ENCODE measurements around the gene MYO5C. TPM values are rescaled to one million over a fixed set of nuclear protein-coding genes. Genes with fewer than 3 reads are reported as not detected.

MYO5C gene
- total and polyA plus RNA-seq, 5 donors from 2014 or later = 0.60 to 4.1 (median 1.5) TPM

DNA sequence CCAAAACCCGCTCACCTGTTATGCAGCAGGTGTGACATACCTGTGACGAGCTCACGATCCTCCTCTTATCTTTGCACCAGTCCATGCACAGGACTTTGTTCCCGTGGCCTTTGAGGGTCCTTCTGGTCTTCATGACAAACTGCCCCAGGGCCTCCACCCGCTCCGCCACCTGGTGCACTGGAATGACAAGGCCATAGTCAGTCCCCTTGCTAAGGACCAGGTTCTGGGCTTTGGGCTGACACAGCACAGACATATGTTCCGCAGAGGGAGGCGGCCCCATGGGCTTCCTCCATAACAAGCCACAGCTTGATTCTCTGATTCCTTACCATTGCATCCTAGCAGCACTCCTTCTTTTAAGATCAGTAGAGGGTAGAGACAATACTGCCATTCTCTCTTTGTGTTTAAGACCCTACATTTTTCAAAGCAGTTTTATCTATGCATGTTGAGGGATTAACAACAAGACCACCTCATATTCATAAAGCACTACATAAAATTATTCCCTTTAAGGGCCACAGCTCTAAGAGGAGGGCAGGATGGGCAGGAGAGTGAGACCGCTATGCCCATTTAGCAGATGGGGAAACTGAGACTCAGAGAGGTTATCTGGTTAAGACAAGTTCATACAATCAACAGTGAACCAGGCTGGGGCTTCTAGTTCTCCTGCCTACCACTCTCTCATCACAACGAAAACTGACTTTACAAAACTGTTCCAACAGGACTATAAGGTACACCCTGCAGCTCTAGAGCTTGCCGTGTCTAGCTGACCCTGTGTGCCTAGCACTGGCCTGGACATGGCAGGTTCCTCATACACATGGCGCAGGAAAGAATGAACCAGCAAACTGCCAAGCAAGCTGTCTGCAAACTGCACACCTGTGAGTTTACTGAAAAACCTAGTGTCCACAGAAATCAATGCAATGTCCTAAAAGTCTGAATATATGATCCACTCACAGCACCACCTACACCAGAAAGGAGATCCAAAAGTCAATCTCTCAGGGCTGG, 141.4 kb downstream of the MYO5C start:
- H3K9me3 ChIP-seq (ENCODE audit: control insufficient read depth in 2 of 2, low read length in 2 of 2) = no peaks in the 10 kb centered on the region
- peaks cover 46% of the 10 kb centered on the region for H3K36me3 ChIP-seq (ENCODE audit: control insufficient read depth, insufficient read depth, low read length)
- no peaks in the 10 kb centered on the region for H3K4me1 ChIP-seq (ENCODE audit: control insufficient read depth, insufficient read depth, low read length, poor library complexity, severe bottlenecking)
- DNase-seq (no peak), ATAC-seq (ENCODE audit: low read depth in 2 of 2) (no peak)
- no peaks in the 10 kb centered on the region for H3K9me3 Mint-ChIP-seq
- no peak overlapping the region for H3K27ac ChIP-seq (ENCODE audit: insufficient read depth, low read length, poor library complexity, severe bottlenecking)
- no peaks in the 10 kb centered on the region for H3K27me3 ChIP-seq (ENCODE audit: control insufficient read depth, insufficient read depth, low read length)
- H3K27ac Mint-ChIP-seq = peak overlapping the region in 1 of 3 donors; percentile 8
- H3K4me3 Mint-ChIP-seq = no peak overlapping the region
- H3K36me3 Mint-ChIP-seq = peaks cover 46% of the 10 kb centered on the region
- no peaks in the 10 kb centered on the region for H3K27me3 Mint-ChIP-seq
- peaks cover 0 to 11% (median 7%) of the 10 kb centered on the region in 4 donors for H3K4me1 Mint-ChIP-seq
- H3K4me3 ChIP-seq (ENCODE audit: low read depth, low read length) = no peak overlapping the region

DNA sequence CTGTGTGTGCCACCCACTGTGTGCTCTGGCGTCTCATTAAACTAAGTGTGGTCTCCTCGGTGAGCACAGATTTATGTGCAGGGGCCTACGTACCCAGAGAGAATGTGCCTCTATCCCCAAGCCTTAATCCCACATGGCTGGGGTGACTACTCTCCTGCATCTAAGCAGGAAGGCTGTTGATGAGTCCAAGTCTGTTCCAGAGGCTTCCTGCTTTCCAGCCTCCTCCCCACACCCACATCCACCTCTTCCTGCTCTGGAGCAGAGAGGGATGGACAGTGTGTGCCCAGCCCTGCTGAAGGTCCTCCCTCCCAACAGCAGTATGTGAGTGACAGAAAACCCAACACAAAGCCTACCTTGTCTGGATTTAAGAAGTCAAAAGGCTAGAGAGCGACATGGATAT, 144.3 kb downstream of the MYO5C start:
- Histone ChIP-seq H3K4me3 (ENCODE audit: low read depth, low read length) (no peak overlapping the region), H3K27me3 (ENCODE audit: control insufficient read depth, insufficient read depth, low read length) (no peaks in the 10 kb centered on the region), H3K4me1 (ENCODE audit: control insufficient read depth, insufficient read depth, low read length, poor library complexity, severe bottlenecking) (no peaks in the 10 kb centered on the region), H3K36me3 (ENCODE audit: control insufficient read depth, insufficient read depth, low read length) (peaks cover 62% of the 10 kb centered on the region), H3K27ac (ENCODE audit: insufficient read depth, low read length, poor library complexity, severe bottlenecking) (no peak overlapping the region), H3K9me3 (ENCODE audit: control insufficient read depth in 2 of 2, low read length in 2 of 2) (no peaks in the 10 kb centered on the region)
- no peaks in the 10 kb centered on the region for H3K27me3 Mint-ChIP-seq
- no peak for DNase-seq
- H3K4me3 Mint-ChIP-seq = no peak overlapping the region
- H3K9me3 Mint-ChIP-seq = no peaks in the 10 kb centered on the region
- no peak overlapping the region for H3K27ac Mint-ChIP-seq
- H3K4me1 Mint-ChIP-seq = peaks cover 0 to 7% (median 4%) of the 10 kb centered on the region in 4 donors
- ATAC-seq (ENCODE audit: low read depth in 2 of 2) = no peak
- H3K36me3 Mint-ChIP-seq = peaks cover 45% of the 10 kb centered on the region

DNA sequence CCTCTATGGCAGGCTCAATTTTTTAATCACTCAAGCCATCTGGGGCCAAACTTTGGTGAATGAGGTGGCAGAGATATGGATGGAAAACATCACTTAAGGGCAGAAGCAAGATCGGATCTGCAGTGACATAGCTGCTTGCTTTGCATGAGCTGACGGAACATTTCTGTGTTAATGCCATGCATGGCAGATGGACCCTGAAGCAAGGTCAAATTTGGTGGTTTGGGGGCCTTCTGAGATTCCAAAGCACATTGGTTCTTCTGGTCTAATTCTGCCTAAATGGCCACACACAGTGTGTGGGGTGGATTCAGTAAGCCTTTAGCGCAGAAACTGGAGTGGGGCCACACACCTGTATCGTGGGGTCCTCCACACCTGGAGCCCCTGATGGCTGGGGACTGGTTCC, 144.7 kb downstream of the MYO5C start:
- no peaks in the 10 kb centered on the region for H3K9me3 Mint-ChIP-seq
- H3K27me3 Mint-ChIP-seq = no peaks in the 10 kb centered on the region
- ATAC-seq (ENCODE audit: low read depth in 2 of 2) (no peak), DNase-seq (no peak)
- H3K4me1 Mint-ChIP-seq = peaks cover 0 to 4% (median 2%) of the 10 kb centered on the region in 4 donors
- H3K27me3 ChIP-seq (ENCODE audit: control insufficient read depth, insufficient read depth, low read length) = no peaks in the 10 kb centered on the region
- no peaks in the 10 kb centered on the region for H3K9me3 ChIP-seq (ENCODE audit: control insufficient read depth in 2 of 2, low read length in 2 of 2)
- H3K36me3 ChIP-seq (ENCODE audit: control insufficient read depth, insufficient read depth, low read length) = peaks cover 65% of the 10 kb centered on the region
- H3K4me3 ChIP-seq (ENCODE audit: low read depth, low read length) = no peak overlapping the region
- H3K36me3 Mint-ChIP-seq = peaks cover 47% of the 10 kb centered on the region
- no peak overlapping the region for H3K27ac Mint-ChIP-seq
- H3K27ac ChIP-seq (ENCODE audit: insufficient read depth, low read length, poor library complexity, severe bottlenecking) = no peak overlapping the region
- H3K4me1 ChIP-seq (ENCODE audit: control insufficient read depth, insufficient read depth, low read length, poor library complexity, severe bottlenecking) = no peaks in the 10 kb centered on the region
- no peak overlapping the region for H3K4me3 Mint-ChIP-seq

DNA sequence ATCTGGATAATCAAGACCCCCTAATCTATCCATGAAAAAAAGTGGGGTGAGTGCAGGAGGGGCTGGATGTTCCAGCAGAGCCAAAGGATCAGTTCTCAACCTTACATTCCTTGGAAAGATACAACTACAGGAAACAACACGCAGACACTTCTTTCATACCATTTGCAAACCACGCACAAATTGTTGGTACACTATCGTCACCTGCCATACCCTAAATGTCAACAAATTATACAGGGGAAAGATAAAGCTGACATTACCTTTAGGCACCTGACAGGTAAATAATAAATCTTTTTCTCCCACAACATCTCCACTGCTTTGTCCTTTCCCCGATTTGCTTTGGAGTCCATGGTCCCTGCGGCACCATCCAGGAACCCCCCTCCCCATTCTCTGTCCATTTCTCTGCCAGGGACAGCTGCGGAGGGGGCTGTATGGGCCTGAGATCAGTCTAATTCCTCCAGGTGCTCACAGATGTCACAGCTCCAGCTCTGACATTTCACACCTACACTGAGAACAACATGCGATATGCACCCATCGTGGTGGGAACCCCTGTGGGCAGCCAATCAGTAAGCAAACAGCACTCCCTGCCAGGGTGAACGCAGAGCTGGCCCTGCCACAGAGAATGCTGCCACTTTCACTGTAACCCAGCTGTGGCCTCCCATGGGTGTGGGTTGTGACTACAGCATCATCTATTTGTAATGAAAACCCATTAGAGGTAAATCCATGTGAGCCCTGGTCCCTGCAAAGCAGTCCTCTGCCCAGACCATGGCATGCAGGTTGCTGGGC, 145.4 kb downstream of the MYO5C start:
- DNase-seq (no peak), ATAC-seq (ENCODE audit: low read depth in 2 of 2) (no peak)
- H3K27me3 Mint-ChIP-seq = no peaks in the 10 kb centered on the region
- Histone ChIP-seq H3K27ac (ENCODE audit: insufficient read depth, low read length, poor library complexity, severe bottlenecking) (no peak overlapping the region), H3K27me3 (ENCODE audit: control insufficient read depth, insufficient read depth, low read length) (no peaks in the 10 kb centered on the region), H3K4me1 (ENCODE audit: control insufficient read depth, insufficient read depth, low read length, poor library complexity, severe bottlenecking) (no peaks in the 10 kb centered on the region), H3K9me3 (ENCODE audit: control insufficient read depth in 2 of 2, low read length in 2 of 2) (no peaks in the 10 kb centered on the region), H3K36me3 (ENCODE audit: control insufficient read depth, insufficient read depth, low read length) (peaks cover 65% of the 10 kb centered on the region), H3K4me3 (ENCODE audit: low read depth, low read length) (no peak overlapping the region)
- peaks cover 0 to 3% (median under 1%) of the 10 kb centered on the region in 4 donors for H3K4me1 Mint-ChIP-seq
- H3K27ac Mint-ChIP-seq = peak overlapping the region in 2 of 3 donors; percentile 62 to 64
- H3K9me3 Mint-ChIP-seq = no peaks in the 10 kb centered on the region
- peaks cover 47% of the 10 kb centered on the region for H3K36me3 Mint-ChIP-seq
- no peak overlapping the region for H3K4me3 Mint-ChIP-seq

DNA sequence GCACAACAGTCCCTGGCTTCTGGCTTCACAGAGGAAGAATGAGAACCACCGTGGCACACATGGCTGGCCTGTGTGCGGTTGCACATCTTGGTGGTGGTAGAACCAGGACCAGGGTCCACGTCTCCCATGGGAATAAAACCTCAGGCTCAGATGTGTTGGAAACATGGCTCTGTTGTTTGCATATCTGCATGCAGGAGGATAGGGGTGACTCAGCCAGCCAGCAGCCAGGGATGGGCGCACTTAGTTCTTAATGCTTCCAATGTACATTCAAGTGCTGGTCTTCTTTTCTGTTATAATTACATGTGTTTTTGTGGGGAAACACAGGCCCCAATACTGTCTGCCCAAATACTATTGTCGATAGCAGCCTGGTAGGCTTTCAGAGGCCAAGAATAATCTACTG, 147.2 kb downstream of the MYO5C start:
- Mint-ChIP-seq H3K4me3 (no peak overlapping the region), H3K27ac (peak overlapping the region in 1 of 3 donors; percentile 76), H3K9me3 (no peaks in the 10 kb centered on the region), H3K36me3 (peaks cover 52% of the 10 kb centered on the region), H3K4me1 (no peaks in the 10 kb centered on the region), H3K27me3 (no peaks in the 10 kb centered on the region)
- ATAC-seq (ENCODE audit: low read depth in 2 of 2) (no peak), DNase-seq (no peak)
- Histone ChIP-seq H3K4me1 (ENCODE audit: control insufficient read depth, insufficient read depth, low read length, poor library complexity, severe bottlenecking) (no peaks in the 10 kb centered on the region), H3K36me3 (ENCODE audit: control insufficient read depth, insufficient read depth, low read length) (peaks cover 78% of the 10 kb centered on the region), H3K4me3 (ENCODE audit: low read depth, low read length) (no peak overlapping the region), H3K9me3 (ENCODE audit: control insufficient read depth in 2 of 2, low read length in 2 of 2) (no peaks in the 10 kb centered on the region), H3K27ac (ENCODE audit: insufficient read depth, low read length, poor library complexity, severe bottlenecking) (no peak overlapping the region), H3K27me3 (ENCODE audit: control insufficient read depth, insufficient read depth, low read length) (no peaks in the 10 kb centered on the region)

DNA sequence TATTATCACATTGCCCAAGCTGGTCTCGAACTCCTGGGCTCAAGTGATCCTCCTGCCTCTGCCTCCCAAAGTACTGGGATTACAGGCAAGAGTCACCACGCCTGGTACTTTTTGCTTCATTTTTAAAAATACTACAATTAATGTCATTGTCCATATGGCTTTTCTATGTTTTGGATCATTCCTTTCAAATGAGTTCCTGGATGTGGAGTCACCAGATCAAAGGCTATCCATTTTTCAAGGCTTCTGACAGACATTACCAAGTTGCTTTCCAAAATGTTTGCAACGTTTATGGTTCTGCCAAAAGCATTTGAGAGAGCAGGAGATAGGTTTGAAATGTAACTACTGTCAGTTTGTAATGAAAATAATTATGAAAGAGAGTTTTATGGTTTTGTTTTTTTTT, 148.8 kb downstream of the MYO5C start:
- Mint-ChIP-seq H3K36me3 (peaks cover 48% of the 10 kb centered on the region), H3K27ac (no peak overlapping the region), H3K27me3 (no peaks in the 10 kb centered on the region), H3K4me3 (no peak overlapping the region), H3K4me1 (no peaks in the 10 kb centered on the region), H3K9me3 (no peaks in the 10 kb centered on the region)
- ATAC-seq (ENCODE audit: low read depth in 2 of 2) (no peak), DNase-seq (no peak)
- Histone ChIP-seq H3K4me3 (ENCODE audit: low read depth, low read length) (no peak overlapping the region), H3K9me3 (ENCODE audit: control insufficient read depth in 2 of 2, low read length in 2 of 2) (no peaks in the 10 kb centered on the region), H3K27ac (ENCODE audit: insufficient read depth, low read length, poor library complexity, severe bottlenecking) (no peak overlapping the region), H3K4me1 (ENCODE audit: control insufficient read depth, insufficient read depth, low read length, poor library complexity, severe bottlenecking) (no peaks in the 10 kb centered on the region), H3K36me3 (ENCODE audit: control insufficient read depth, insufficient read depth, low read length) (peaks cover 76% of the 10 kb centered on the region), H3K27me3 (ENCODE audit: control insufficient read depth, insufficient read depth, low read length) (no peaks in the 10 kb centered on the region)

DNA sequence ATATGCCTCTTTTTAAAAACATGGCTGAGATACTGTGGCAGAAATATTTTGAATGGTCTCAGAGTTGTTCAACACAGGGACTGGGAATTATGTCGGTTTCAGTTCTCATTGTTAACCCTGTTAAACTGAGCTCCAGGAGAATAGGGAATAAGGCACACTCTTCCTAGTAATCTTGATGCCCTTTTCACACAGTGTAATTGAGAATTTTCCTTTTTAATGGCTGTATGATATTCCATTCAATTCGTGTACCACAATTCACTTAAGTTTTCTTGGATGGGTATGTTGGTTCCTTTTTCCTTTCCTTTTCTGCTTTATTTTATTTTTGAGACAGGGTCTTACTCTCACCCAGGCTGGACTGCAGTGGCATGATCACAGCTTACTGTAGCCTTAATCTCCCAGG, 149.3 kb downstream of the MYO5C start:
- H3K27ac Mint-ChIP-seq = peak overlapping the region in 1 of 3 donors; percentile 14
- Histone ChIP-seq H3K4me3 (ENCODE audit: low read depth, low read length) (no peak overlapping the region), H3K9me3 (ENCODE audit: control insufficient read depth in 2 of 2, low read length in 2 of 2) (no peaks in the 10 kb centered on the region), H3K27ac (ENCODE audit: insufficient read depth, low read length, poor library complexity, severe bottlenecking) (no peak overlapping the region), H3K27me3 (ENCODE audit: control insufficient read depth, insufficient read depth, low read length) (no peaks in the 10 kb centered on the region), H3K4me1 (ENCODE audit: control insufficient read depth, insufficient read depth, low read length, poor library complexity, severe bottlenecking) (no peaks in the 10 kb centered on the region), H3K36me3 (ENCODE audit: control insufficient read depth, insufficient read depth, low read length) (peaks cover 76% of the 10 kb centered on the region)
- H3K9me3 Mint-ChIP-seq = no peaks in the 10 kb centered on the region
- H3K4me3 Mint-ChIP-seq = no peak overlapping the region
- DNase-seq (no peak), ATAC-seq (ENCODE audit: low read depth in 2 of 2) (no peak)
- no peaks in the 10 kb centered on the region for H3K4me1 Mint-ChIP-seq
- H3K36me3 Mint-ChIP-seq = peaks cover 47% of the 10 kb centered on the region
- H3K27me3 Mint-ChIP-seq = no peaks in the 10 kb centered on the region
